Fibroblast of lung (primary cell): ENCODE measurements around the gene FANCL. TPM values are rescaled to one million over a fixed set of nuclear protein-coding genes. Genes with fewer than 3 reads are reported as not detected.
A peak's percentile ranks its signal among the peaks of the same experiment; 100 is the strongest.

Experiments
- DNase-seq, 2 donors: peaks; one replicate each; pipeline versions ENCODE4 v3.0.0 to v3.0.0-alpha.2; 2010; ENCODE audit warnings: low read depth in 2 of 2
- H2AFZ ChIP-seq: 2 replicates; pipeline ENCODE4 v1.5.1; 2012; ENCODE audit warnings: low read length, control low read depth, inconsistent platforms
- H3K27ac ChIP-seq: 2 replicates; pipeline ENCODE4 v1.5.1; 2011; ENCODE audit warnings: low read length, control low read depth; ENCODE audit not compliant: insufficient read depth
- H3K27me3 ChIP-seq: 2 replicates; pipeline ENCODE4 v1.5.1; 2011; ENCODE audit warnings: mild to moderate bottlenecking, low read length; ENCODE audit not compliant: control insufficient read depth, insufficient read depth
- H3K36me3 ChIP-seq: 2 replicates; pipeline ENCODE4 v1.5.1; 2011; ENCODE audit warnings: low read length; ENCODE audit not compliant: control insufficient read depth, insufficient read depth
- H3K4me1 ChIP-seq: 2 replicates; pipeline ENCODE4 v1.5.1; 2011; ENCODE audit warnings: low read length; ENCODE audit not compliant: control insufficient read depth, insufficient read depth; ENCODE audit errors: extremely low read depth
- H3K4me2 ChIP-seq: 2 replicates; pipeline ENCODE4 v1.5.1; 2011; ENCODE audit warnings: low read length, control low read depth; ENCODE audit not compliant: insufficient read depth; ENCODE audit errors: extremely low read depth
- H3K4me3 ChIP-seq, 4 experiments: fragments of 200-600 bp in 1 of 4; sonication (generic) in 1 of 4; replicated peaks in 1 of 4; 2 replicates each; pipeline ENCODE4 v1.5.1; 2011 to 2016; ENCODE audit warnings: low read length in 4 of 4, low read depth in 3 of 4, mild to moderate bottlenecking in 3 of 4, control low read depth in 2 of 4, inconsistent platforms in 1 of 4, mixed read lengths in 1 of 4; ENCODE audit not compliant: insufficient read depth in 1 of 4; ENCODE audit errors: control extremely low read depth in 1 of 4
- H3K79me2 ChIP-seq: 2 replicates; pipeline ENCODE4 v1.5.1; 2012; ENCODE audit warnings: mild to moderate bottlenecking, low read length, inconsistent platforms; ENCODE audit not compliant: control insufficient read depth, insufficient read depth
- H3K9ac ChIP-seq: 2 replicates; pipeline ENCODE4 v1.5.1; 2011; ENCODE audit warnings: mild to moderate bottlenecking, low read length, control low read depth; ENCODE audit not compliant: insufficient read depth
- H3K9me3 ChIP-seq: 2 replicates; pipeline ENCODE4 v1.5.1; 2012; ENCODE audit warnings: low read depth, low read length; ENCODE audit not compliant: control insufficient read depth, insufficient read depth
- H4K20me1 ChIP-seq: 2 replicates; pipeline ENCODE4 v1.5.1; 2011; ENCODE audit warnings: low read length; ENCODE audit not compliant: control insufficient read depth, insufficient read depth; ENCODE audit errors: extremely low read depth
- EZH2 ChIP-seq: IDR thresholded peaks from 2 replicates; pipeline ENCODE4 v1.5.1; 2012; ENCODE audit warnings: low read length, control low read depth, mild to moderate bottlenecking; ENCODE audit errors: missing control alignments
- polyA plus RNA-seq, 2 donors: library from polyadenylated mRNA; depleted of rRNA in 1 of 2; stranded (reverse) in 1 of 2; unstranded in 1 of 2; fragments of >200 nt; gene quantifications; 2 replicates each; pipeline ENCODE4 v1.2.1, GENCODE V29; 2011 to 2012; ENCODE audit warnings: missing spikeins in 1 of 2
- total RNA-seq: library from RNA; depleted of rRNA; stranded (reverse); fragments of >200 nt; gene quantifications from 2 replicates; pipeline ENCODE4 v1.2.1, GENCODE V29; 2014
- TF ChIP-seq, protein P1 (sequence below), 2 donors: IDR thresholded peaks in 1 of 2; conservative IDR thresholded peaks in 1 of 2; 1 replicate in 1 of 2; 2 replicates in 1 of 2; pipeline ENCODE4 v1.5.1; 2011 to 2012; ENCODE audit warnings: low read length in 2 of 2, control low read depth in 1 of 2, inconsistent platforms in 1 of 2, low read depth in 1 of 2, mild to moderate bottlenecking in 1 of 2

FANCL gene
- total and polyA plus RNA-seq, 2 donors (not counting 1 experiment from before 2014, with no cell fraction given), result 15.2 to 19.7 TPM

DNA sequence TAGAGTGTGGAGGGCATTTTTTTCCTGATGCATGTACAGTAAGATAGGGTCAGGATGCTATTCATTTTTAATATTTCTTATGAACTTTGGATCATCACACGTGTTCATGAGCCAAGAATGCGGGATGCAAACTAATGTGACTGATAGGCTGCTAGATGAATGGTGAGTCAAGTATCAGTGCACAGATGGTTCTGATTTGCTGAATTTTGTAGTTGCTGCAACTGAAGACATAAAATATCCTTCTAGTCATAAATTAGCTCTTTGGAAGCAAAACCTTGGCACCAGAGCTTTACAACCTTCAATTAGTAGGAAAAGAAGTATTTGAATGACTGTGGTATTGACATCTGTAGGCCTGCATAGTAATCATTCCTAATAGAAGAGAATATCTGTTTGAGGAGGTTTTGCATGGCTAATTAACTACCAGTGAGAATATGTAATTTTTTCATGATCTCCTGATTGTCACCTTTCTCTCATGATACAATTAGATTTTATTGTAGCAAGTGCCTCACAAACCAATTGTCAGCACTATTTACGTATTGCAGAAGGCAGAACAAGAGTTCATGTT, 100.5 kb downstream of the FANCL start:
- no peaks in the 10 kb centered on the region for H3K79me2 ChIP-seq
- no peaks in the 10 kb centered on the region for H3K9me3 ChIP-seq
- peaks cover 9% of the 10 kb centered on the region for H3K4me1 ChIP-seq
- no peaks in the 10 kb centered on the region for H3K36me3 ChIP-seq
- no peak for TF ChIP-seq EZH2
- TF ChIP-seq, protein P1, sequence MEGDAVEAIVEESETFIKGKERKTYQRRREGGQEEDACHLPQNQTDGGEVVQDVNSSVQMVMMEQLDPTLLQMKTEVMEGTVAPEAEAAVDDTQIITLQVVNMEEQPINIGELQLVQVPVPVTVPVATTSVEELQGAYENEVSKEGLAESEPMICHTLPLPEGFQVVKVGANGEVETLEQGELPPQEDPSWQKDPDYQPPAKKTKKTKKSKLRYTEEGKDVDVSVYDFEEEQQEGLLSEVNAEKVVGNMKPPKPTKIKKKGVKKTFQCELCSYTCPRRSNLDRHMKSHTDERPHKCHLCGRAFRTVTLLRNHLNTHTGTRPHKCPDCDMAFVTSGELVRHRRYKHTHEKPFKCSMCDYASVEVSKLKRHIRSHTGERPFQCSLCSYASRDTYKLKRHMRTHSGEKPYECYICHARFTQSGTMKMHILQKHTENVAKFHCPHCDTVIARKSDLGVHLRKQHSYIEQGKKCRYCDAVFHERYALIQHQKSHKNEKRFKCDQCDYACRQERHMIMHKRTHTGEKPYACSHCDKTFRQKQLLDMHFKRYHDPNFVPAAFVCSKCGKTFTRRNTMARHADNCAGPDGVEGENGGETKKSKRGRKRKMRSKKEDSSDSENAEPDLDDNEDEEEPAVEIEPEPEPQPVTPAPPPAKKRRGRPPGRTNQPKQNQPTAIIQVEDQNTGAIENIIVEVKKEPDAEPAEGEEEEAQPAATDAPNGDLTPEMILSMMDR (conservative IDR thresholded peaks at IDR 0.05 in 1 of 2, IDR thresholded peaks at IDR 0.05 in 1 of 2; ENCODE audit: low read depth in 1 of 2, low read length in 2 of 2), result no peak
- no peaks in the 10 kb centered on the region for H3K27me3 ChIP-seq
- no peak overlapping the region for H3K27ac ChIP-seq
- H4K20me1 ChIP-seq, result no peaks in the 10 kb centered on the region
- no peak overlapping the region for H2AFZ ChIP-seq
- DNase-seq, result peak; percentile 56 to 76
- no peak overlapping the region for H3K4me2 ChIP-seq
- no peak overlapping the region for H3K9ac ChIP-seq
- no peak overlapping the region for H3K4me3 ChIP-seq

DNA sequence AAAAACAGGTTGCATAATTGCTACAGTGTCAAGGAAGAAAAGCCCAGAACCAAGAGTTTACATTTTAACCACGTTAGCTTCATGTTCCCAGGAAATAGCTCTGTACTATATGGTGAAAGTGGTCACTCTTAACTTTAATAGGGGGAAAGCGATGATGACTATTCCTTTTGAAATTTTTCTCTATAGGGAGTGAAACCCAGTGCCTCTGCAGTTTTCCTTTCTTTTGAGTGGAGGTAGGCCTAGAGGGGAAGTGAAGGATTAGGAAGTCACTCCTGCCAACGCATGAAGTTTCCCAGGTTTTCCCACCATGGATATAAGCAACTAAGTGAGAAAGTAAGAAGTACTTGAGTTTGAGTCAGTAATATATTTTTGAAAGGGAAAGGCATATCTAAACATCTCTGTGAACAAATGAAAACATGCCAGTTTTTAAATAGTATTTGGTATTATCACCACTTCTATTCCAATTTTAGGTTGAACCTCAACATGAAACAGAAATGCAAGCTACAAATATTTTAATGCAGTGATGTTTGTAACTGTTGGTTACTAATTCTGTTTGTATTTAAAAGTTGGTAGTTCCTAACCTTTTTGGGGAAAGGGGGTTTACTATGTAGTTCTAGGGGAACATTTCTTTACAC, 102.6 kb downstream of the FANCL start:
- H3K4me2 ChIP-seq, result no peak overlapping the region
- no peak overlapping the region for H2AFZ ChIP-seq
- no peaks in the 10 kb centered on the region for H4K20me1 ChIP-seq
- no peak for DNase-seq
- no peaks in the 10 kb centered on the region for H3K27me3 ChIP-seq
- H3K79me2 ChIP-seq, result no peaks in the 10 kb centered on the region
- no peak overlapping the region for H3K4me3 ChIP-seq
- no peak overlapping the region for H3K9ac ChIP-seq
- peaks cover 9% of the 10 kb centered on the region for H3K4me1 ChIP-seq
- no peaks in the 10 kb centered on the region for H3K9me3 ChIP-seq
- H3K36me3 ChIP-seq, result no peaks in the 10 kb centered on the region
- no peak overlapping the region for H3K27ac ChIP-seq
- no peak for TF ChIP-seq EZH2
- TF ChIP-seq, protein P1 (conservative IDR thresholded peaks at IDR 0.05 in 1 of 2, IDR thresholded peaks at IDR 0.05 in 1 of 2; ENCODE audit: low read depth in 1 of 2, low read length in 2 of 2), result no peak

DNA sequence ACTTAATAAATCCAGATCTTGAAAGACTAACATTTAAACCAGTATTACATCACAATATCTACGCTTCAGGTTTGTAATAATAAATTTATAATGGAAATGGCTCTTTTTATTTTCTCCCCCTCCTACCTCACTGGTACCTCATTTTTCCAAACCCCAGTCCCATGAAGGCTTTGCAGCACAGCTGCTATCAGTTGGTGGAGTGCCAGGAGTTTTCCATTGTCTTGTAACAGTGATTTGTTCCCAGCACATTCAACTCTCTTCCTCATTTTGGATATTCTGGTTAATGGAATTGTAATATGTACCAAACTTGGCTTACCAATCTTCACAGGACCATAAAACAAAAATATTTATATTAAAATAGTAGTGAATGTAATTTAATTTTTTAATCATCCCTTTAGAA, 103.3 kb downstream of the FANCL start:
- no peak overlapping the region for H3K4me3 ChIP-seq
- no peak overlapping the region for H2AFZ ChIP-seq
- H3K9ac ChIP-seq, result no peak overlapping the region
- H3K4me2 ChIP-seq, result no peak overlapping the region
- no peak overlapping the region for H3K27ac ChIP-seq
- no peaks in the 10 kb centered on the region for H4K20me1 ChIP-seq
- H3K4me1 ChIP-seq, result peaks cover 9% of the 10 kb centered on the region
- H3K36me3 ChIP-seq, result no peaks in the 10 kb centered on the region
- no peaks in the 10 kb centered on the region for H3K79me2 ChIP-seq
- H3K27me3 ChIP-seq, result no peaks in the 10 kb centered on the region
- peak in 1 of 2 donors; percentile 48 for DNase-seq
- H3K9me3 ChIP-seq, result no peaks in the 10 kb centered on the region
- no peak for TF ChIP-seq EZH2
- TF ChIP-seq, protein P1 (conservative IDR thresholded peaks at IDR 0.05 in 1 of 2, IDR thresholded peaks at IDR 0.05 in 1 of 2; ENCODE audit: low read depth in 1 of 2, low read length in 2 of 2), result no peak
